ENCODE measurements around the gene IPO5.
"Not testable (repeated sequence)": the region's sequence is repeated elsewhere in the genome, so short reads cannot be mapped to it uniquely, and the experiment has no call there.

Gene IPO5

GRCh38 chr13:98041081-98041820 is 87.8 kb downstream of the IPO5 start:
- no peak for TF ChIP-seq CTCF (IDR thresholded peaks at IDR 0.05; ENCODE audit: low read depth, low read length, missing control alignments)
- no peaks in the 10 kb centered on the region for H3K27me3 ChIP-seq (replicated peaks)
- in situ Hi-C loops (cut with HindIII; ENCODE audit: low pct_ligation_motif_present, low sequenced_read_pairs) = loop anchor here (25.0 kb wide), 1 partner anchor 621 kb away; no protein-coding TSS in a partner anchor
- no peak overlapping the region for H3K27ac ChIP-seq
- no peaks in the 10 kb centered on the region for H3K36me3 ChIP-seq (replicated peaks)
- DNase-seq = no peak
- H3K4me3 ChIP-seq (ENCODE audit: low read depth, low read length) = no peak overlapping the region

- no peak overlapping the region for H3K4me3 ChIP-seq (ENCODE audit: low read depth, low read length)
- H3K27me3 ChIP-seq (replicated peaks) = no peaks in the 10 kb centered on the region
- no peak for DNase-seq
- TF ChIP-seq CTCF (IDR thresholded peaks at IDR 0.05; ENCODE audit: low read depth, low read length, missing control alignments) = no peak
- H3K36me3 ChIP-seq (replicated peaks) = no peaks in the 10 kb centered on the region
- in situ Hi-C loops (cut with HindIII; ENCODE audit: low pct_ligation_motif_present, low sequenced_read_pairs) = loop anchor here (25.0 kb wide), 1 partner anchor 618 kb away; no protein-coding TSS in a partner anchor
- H3K27ac ChIP-seq = no peak overlapping the region
These were observed 90.8 kb downstream of the IPO5 start for GRCh38 chr13:98044301-98044700.

- H3K27ac ChIP-seq; H3K4me3 ChIP-seq (ENCODE audit: low read depth, low read length); H3K27me3 ChIP-seq (replicated peaks); H3K36me3 ChIP-seq (replicated peaks); DNase-seq: not testable (repeated sequence)
- in situ Hi-C loops (cut with HindIII; ENCODE audit: low pct_ligation_motif_present, low sequenced_read_pairs) = loop anchor here (25.0 kb wide), 1 partner anchor 615 kb away; no protein-coding TSS in a partner anchor
These were observed 94.3 kb downstream of the IPO5 start for GRCh38 chr13:98047785-98048184.

- TF ChIP-seq CTCF (IDR thresholded peaks at IDR 0.05; ENCODE audit: low read depth, low read length, missing control alignments) = no peak
- Histone ChIP-seq H3K36me3 (replicated peaks) (no peaks in the 10 kb centered on the region), H3K27me3 (replicated peaks) (no peaks in the 10 kb centered on the region), H3K27ac (no peak overlapping the region), H3K4me3 (ENCODE audit: low read depth, low read length) (no peak overlapping the region)
- in situ Hi-C loops (cut with HindIII; ENCODE audit: low pct_ligation_motif_present, low sequenced_read_pairs) = loop anchor here (25.0 kb wide), 1 partner anchor 614 kb away; no protein-coding TSS in a partner anchor
- DNase-seq = no peak
These were observed 94.8 kb downstream of the IPO5 start for GRCh38 chr13:98048265-98048664.

- DNase-seq = peak; percentile 63
- no peak overlapping the region for H3K27ac ChIP-seq
- in situ Hi-C loops (cut with HindIII; ENCODE audit: low pct_ligation_motif_present, low sequenced_read_pairs) = no loop called here
- no peaks in the 10 kb centered on the region for H3K27me3 ChIP-seq (replicated peaks)
- no peak for TF ChIP-seq CTCF (IDR thresholded peaks at IDR 0.05; ENCODE audit: low read depth, low read length, missing control alignments)
- no peaks in the 10 kb centered on the region for H3K36me3 ChIP-seq (replicated peaks)
- no peak overlapping the region for H3K4me3 ChIP-seq (ENCODE audit: low read depth, low read length)
These were observed 96.6 kb downstream of the IPO5 start for GRCh38 chr13:98050041-98050466.

GRCh38 chr13:98052412-98052811 is 98.9 kb downstream of the IPO5 start:
- no peak for TF ChIP-seq CTCF (IDR thresholded peaks at IDR 0.05; ENCODE audit: low read depth, low read length, missing control alignments)
- no peak overlapping the region for H3K27ac ChIP-seq

More at GRCh38 chr13:98052412-98052811, 98.9 kb downstream of the IPO5 start:
- DNase-seq = no peak
- in situ Hi-C loops (cut with HindIII; ENCODE audit: low pct_ligation_motif_present, low sequenced_read_pairs) = no loop called here
- no peaks in the 10 kb centered on the region for H3K36me3 ChIP-seq (replicated peaks)
- no peaks in the 10 kb centered on the region for H3K27me3 ChIP-seq (replicated peaks)
- no peak overlapping the region for H3K4me3 ChIP-seq (ENCODE audit: low read depth, low read length)
